HL-60/S4 treated with phorbol 12-myristate 13-acetate at 8.2 ng/mL for 4 days and 3 days (cell line): Measurements from ENCODE around the gene MUC4.
"Not testable (repeated sequence)": the region's sequence is repeated elsewhere in the genome, so short reads cannot be mapped to it uniquely, and the experiment has no call there.

Experiments used
- in situ Hi-C: fragments of 300-500 bp; cut with MboI; formaldehyde crosslinking; loops from 2 replicates; pipeline ENCODE4 v1.15.0; 2022; ENCODE audit warnings: low sequenced_read_pairs

MUC4 gene

GRCh38 chr3:195839260-195840010 is 27.7 kb upstream of the MUC4 start:
- in situ Hi-C loops = no loop called here

GRCh38 chr3:195838714-195839113 is 27.0 kb upstream of the MUC4 start:
- in situ Hi-C loops = no loop called here

- in situ Hi-C loops = no loop called here
These were observed 24.9 kb upstream of the MUC4 start for GRCh38 chr3:195836476-195837135.

- in situ Hi-C loops = no loop called here
These were observed 24.1 kb upstream of the MUC4 start for GRCh38 chr3:195835791-195836190.

- in situ Hi-C loops = no loop called here
These were observed 23.2 kb upstream of the MUC4 start for GRCh38 chr3:195834675-195835583.

GRCh38 chr3:195829897-195830254 is 18.1 kb upstream of the MUC4 start:
- in situ Hi-C loops = no loop called here

GRCh38 chr3:195828762-195829161 is 17.0 kb upstream of the MUC4 start:
- in situ Hi-C loops = no loop called here

- in situ Hi-C loops = no loop called here
These were observed 14.4 kb upstream of the MUC4 start for GRCh38 chr3:195825857-195826804.

GRCh38 chr3:195825191-195825588 is 13.5 kb upstream of the MUC4 start:
- in situ Hi-C loops = no loop called here

GRCh38 chr3:195824425-195825190 is 12.9 kb upstream of the MUC4 start:
- in situ Hi-C loops = not testable (repeated sequence)

GRCh38 chr3:195823999-195824398 is 12.3 kb upstream of the MUC4 start:
- in situ Hi-C loops = no loop called here

- in situ Hi-C loops = no loop called here
These were observed 11.6 kb upstream of the MUC4 start for GRCh38 chr3:195823280-195823679.

GRCh38 chr3:195822131-195822696 is 10.5 kb upstream of the MUC4 start:
- in situ Hi-C loops = no loop called here

GRCh38 chr3:195821403-195822130 is 9.8 kb upstream of the MUC4 start:
- in situ Hi-C loops = no loop called here

- in situ Hi-C loops = no loop called here
These were observed 9.2 kb upstream of the MUC4 start for GRCh38 chr3:195820901-195821300.

- in situ Hi-C loops = no loop called here
These were observed 8.5 kb upstream of the MUC4 start for GRCh38 chr3:195820186-195820585.

- in situ Hi-C loops = no loop called here
These were observed 6.6 kb upstream of the MUC4 start for GRCh38 chr3:195818301-195818700.

GRCh38 chr3:195817578-195818135 is 5.9 kb upstream of the MUC4 start:
- in situ Hi-C loops = no loop called here
